Kidney epithelial cell (primary cell): Measurements from ENCODE around the gene APAF1. TPM values are rescaled to one million over a fixed set of nuclear protein-coding genes. Genes with fewer than 3 reads are reported as not detected.
"Not testable (repeated sequence)": the region's sequence is repeated elsewhere in the genome, so short reads cannot be mapped to it uniquely, and the experiment has no call there.

Experiments used
- DNase-seq: peaks from one replicate; pipeline ENCODE4 v3.0.0-alpha.2; 2010; ENCODE audit warnings: low read depth
- H3K27me3 ChIP-seq: 2 replicates; pipeline ENCODE4 v1.6.0; 2011; ENCODE audit warnings: low read length; ENCODE audit not compliant: control insufficient read depth, insufficient read depth
- H3K36me3 ChIP-seq: 2 replicates; pipeline ENCODE4 v1.5.1; 2011; ENCODE audit warnings: low read length; ENCODE audit not compliant: control insufficient read depth, insufficient read depth
- H3K4me3 ChIP-seq: 2 replicates; pipeline ENCODE4 v1.5.1; 2011; ENCODE audit warnings: low read depth, mild to moderate bottlenecking, control low read depth, low read length
- CTCF ChIP-seq: IDR thresholded peaks from 2 replicates; pipeline ENCODE4 v1.5.1; 2011; ENCODE audit warnings: mild to moderate bottlenecking, moderate library complexity, low read length, control low read depth, inconsistent platforms; ENCODE audit not compliant: insufficient read depth, poor library complexity, severe bottlenecking
- total RNA-seq: library from RNA; depleted of rRNA; stranded (reverse); fragments of >200 nt; gene quantifications from 2 replicates; pipeline ENCODE4 v1.2.3, GENCODE V29; 2015

Gene APAF1
- total RNA-seq, 1 donor from 2014 or later = 15.7 TPM

GRCh38 chr12:98612696-98613334, 32.3 kb upstream of the APAF1 start:
- DNase-seq = no peak
- Histone ChIP-seq H3K36me3 (no peaks in the 10 kb centered on the region), H3K4me3 (no peak overlapping the region), H3K27me3 (no peaks in the 10 kb centered on the region)
- TF ChIP-seq CTCF = no peak

GRCh38 chr12:98618952-98619351, 26.1 kb upstream of the APAF1 start:
- no peak for DNase-seq
- Histone ChIP-seq H3K4me3 (no peak overlapping the region), H3K27me3 (no peaks in the 10 kb centered on the region), H3K36me3 (no peaks in the 10 kb centered on the region)
- TF ChIP-seq CTCF = no peak

GRCh38 chr12:98635657-98636323, 9.3 kb upstream of the APAF1 start:
- no peaks in the 10 kb centered on the region for H3K36me3 ChIP-seq
- DNase-seq = peak; percentile 85
- no peak for TF ChIP-seq CTCF
- no peaks in the 10 kb centered on the region for H3K27me3 ChIP-seq
- H3K4me3 ChIP-seq = no peak overlapping the region

GRCh38 chr12:98637068-98637467, 8.0 kb upstream of the APAF1 start:
- no peak for TF ChIP-seq CTCF
- no peak overlapping the region for H3K4me3 ChIP-seq
- H3K36me3 ChIP-seq = no peaks in the 10 kb centered on the region
- no peaks in the 10 kb centered on the region for H3K27me3 ChIP-seq
- DNase-seq = no peak

- TF ChIP-seq CTCF = no peak
- no peaks in the 10 kb centered on the region for H3K27me3 ChIP-seq
- no peaks in the 10 kb centered on the region for H3K36me3 ChIP-seq
- DNase-seq = no peak
- H3K4me3 ChIP-seq = no peak overlapping the region
Measured at GRCh38 chr12:98638009-98638408, 7.1 kb upstream of the APAF1 start.

- H3K4me3 ChIP-seq = no peak overlapping the region
- H3K27me3 ChIP-seq = no peaks in the 10 kb centered on the region
- H3K36me3 ChIP-seq = no peaks in the 10 kb centered on the region
- DNase-seq = no peak
- no peak for TF ChIP-seq CTCF
Measured at GRCh38 chr12:98639491-98639890, 5.6 kb upstream of the APAF1 start.

- not testable (repeated sequence) for H3K27me3 ChIP-seq, H3K36me3 ChIP-seq, DNase-seq, H3K4me3 ChIP-seq
Measured at GRCh38 chr12:98642801-98643200, 2.3 kb upstream of the APAF1 start.
